ENCODE results near the gene SUSD4.

DNA sequence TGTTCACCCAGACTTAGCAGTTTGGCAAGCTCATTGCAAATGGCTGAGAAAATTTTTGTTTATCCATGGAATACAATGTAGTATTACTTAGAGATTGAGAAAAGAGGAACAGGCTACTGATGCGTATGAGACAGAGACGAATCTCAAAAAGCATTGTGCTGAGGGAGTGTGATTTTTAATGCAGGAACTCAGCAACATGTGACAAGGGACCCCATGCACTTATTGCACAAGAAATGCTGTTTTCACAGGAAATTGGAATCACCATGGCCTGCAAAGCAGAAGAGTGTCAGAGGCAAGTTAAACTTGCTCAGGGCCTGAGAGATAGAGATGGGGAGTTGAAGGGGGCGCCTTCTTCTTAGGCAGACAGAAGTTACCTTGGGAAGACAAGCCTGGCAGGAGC lies 188.3 kb downstream of the SUSD4 start:
- TF ChIP-seq, protein P1, sequence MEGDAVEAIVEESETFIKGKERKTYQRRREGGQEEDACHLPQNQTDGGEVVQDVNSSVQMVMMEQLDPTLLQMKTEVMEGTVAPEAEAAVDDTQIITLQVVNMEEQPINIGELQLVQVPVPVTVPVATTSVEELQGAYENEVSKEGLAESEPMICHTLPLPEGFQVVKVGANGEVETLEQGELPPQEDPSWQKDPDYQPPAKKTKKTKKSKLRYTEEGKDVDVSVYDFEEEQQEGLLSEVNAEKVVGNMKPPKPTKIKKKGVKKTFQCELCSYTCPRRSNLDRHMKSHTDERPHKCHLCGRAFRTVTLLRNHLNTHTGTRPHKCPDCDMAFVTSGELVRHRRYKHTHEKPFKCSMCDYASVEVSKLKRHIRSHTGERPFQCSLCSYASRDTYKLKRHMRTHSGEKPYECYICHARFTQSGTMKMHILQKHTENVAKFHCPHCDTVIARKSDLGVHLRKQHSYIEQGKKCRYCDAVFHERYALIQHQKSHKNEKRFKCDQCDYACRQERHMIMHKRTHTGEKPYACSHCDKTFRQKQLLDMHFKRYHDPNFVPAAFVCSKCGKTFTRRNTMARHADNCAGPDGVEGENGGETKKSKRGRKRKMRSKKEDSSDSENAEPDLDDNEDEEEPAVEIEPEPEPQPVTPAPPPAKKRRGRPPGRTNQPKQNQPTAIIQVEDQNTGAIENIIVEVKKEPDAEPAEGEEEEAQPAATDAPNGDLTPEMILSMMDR (IDR thresholded peaks at IDR 0.05): no peak
- TF ChIP-seq POLR2A (IDR thresholded peaks at IDR 0.05; ENCODE audit: low read length): no peak
- TF ChIP-seq, protein P2, sequence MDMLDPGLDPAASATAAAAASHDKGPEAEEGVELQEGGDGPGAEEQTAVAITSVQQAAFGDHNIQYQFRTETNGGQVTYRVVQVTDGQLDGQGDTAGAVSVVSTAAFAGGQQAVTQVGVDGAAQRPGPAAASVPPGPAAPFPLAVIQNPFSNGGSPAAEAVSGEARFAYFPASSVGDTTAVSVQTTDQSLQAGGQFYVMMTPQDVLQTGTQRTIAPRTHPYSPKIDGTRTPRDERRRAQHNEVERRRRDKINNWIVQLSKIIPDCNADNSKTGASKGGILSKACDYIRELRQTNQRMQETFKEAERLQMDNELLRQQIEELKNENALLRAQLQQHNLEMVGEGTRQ (IDR thresholded peaks at IDR 0.05): no peak
- no peak for TF ChIP-seq PHF8 (IDR thresholded peaks at IDR 0.05; ENCODE audit: borderline replicate concordance, low read depth)
- TF ChIP-seq ZFP36 (IDR thresholded peaks at IDR 0.05; ENCODE audit: borderline replicate concordance, partially characterized antibody): no peak
- TF ChIP-seq, protein P3, sequence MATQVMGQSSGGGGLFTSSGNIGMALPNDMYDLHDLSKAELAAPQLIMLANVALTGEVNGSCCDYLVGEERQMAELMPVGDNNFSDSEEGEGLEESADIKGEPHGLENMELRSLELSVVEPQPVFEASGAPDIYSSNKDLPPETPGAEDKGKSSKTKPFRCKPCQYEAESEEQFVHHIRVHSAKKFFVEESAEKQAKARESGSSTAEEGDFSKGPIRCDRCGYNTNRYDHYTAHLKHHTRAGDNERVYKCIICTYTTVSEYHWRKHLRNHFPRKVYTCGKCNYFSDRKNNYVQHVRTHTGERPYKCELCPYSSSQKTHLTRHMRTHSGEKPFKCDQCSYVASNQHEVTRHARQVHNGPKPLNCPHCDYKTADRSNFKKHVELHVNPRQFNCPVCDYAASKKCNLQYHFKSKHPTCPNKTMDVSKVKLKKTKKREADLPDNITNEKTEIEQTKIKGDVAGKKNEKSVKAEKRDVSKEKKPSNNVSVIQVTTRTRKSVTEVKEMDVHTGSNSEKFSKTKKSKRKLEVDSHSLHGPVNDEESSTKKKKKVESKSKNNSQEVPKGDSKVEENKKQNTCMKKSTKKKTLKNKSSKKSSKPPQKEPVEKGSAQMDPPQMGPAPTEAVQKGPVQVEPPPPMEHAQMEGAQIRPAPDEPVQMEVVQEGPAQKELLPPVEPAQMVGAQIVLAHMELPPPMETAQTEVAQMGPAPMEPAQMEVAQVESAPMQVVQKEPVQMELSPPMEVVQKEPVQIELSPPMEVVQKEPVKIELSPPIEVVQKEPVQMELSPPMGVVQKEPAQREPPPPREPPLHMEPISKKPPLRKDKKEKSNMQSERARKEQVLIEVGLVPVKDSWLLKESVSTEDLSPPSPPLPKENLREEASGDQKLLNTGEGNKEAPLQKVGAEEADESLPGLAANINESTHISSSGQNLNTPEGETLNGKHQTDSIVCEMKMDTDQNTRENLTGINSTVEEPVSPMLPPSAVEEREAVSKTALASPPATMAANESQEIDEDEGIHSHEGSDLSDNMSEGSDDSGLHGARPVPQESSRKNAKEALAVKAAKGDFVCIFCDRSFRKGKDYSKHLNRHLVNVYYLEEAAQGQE (IDR thresholded peaks at IDR 0.05): no peak
- TF ChIP-seq ESRRA (IDR thresholded peaks at IDR 0.05; ENCODE audit: borderline replicate concordance, low read length): no peak
- TF ChIP-seq, protein P4, sequence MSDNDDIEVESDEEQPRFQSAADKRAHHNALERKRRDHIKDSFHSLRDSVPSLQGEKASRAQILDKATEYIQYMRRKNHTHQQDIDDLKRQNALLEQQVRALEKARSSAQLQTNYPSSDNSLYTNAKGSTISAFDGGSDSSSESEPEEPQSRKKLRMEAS (IDR thresholded peaks at IDR 0.05): no peak
- TF ChIP-seq BHLHE40 (IDR thresholded peaks at IDR 0.05; ENCODE audit: low read depth, low read length): no peak
- TF ChIP-seq HDAC2 (IDR thresholded peaks at IDR 0.05): no peak
- no peak for TF ChIP-seq ZNF302 (CRISPR knock-in tag; IDR thresholded peaks at IDR 0.05)

Data from A549 (cell line).